ENCODE data around the gene SIPA1L3.

Gene SIPA1L3

GRCh38 chr19:38202504-38202903, 295.5 kb downstream of the SIPA1L3 start:
- in situ Hi-C loops (cut with HindIII; ENCODE audit: low sequenced_read_pairs), result no loop called here

GRCh38 chr19:38203197-38203596, 296.2 kb downstream of the SIPA1L3 start:
- in situ Hi-C loops (cut with HindIII; ENCODE audit: low sequenced_read_pairs), result no loop called here

GRCh38 chr19:38204096-38204495, 297.1 kb downstream of the SIPA1L3 start:
- in situ Hi-C loops (cut with HindIII; ENCODE audit: low sequenced_read_pairs), result no loop called here

GRCh38 chr19:38204728-38205127, 297.7 kb downstream of the SIPA1L3 start:
- in situ Hi-C loops (cut with HindIII; ENCODE audit: low sequenced_read_pairs), result no loop called here

GRCh38 chr19:38206006-38206745, 299.2 kb downstream of the SIPA1L3 start:
- in situ Hi-C loops (cut with HindIII; ENCODE audit: low sequenced_read_pairs), result no loop called here

- in situ Hi-C loops (cut with HindIII; ENCODE audit: low sequenced_read_pairs), result no loop called here
Measured at GRCh38 chr19:38206928-38207327, 299.9 kb downstream of the SIPA1L3 start.

- in situ Hi-C loops (cut with HindIII; ENCODE audit: low sequenced_read_pairs), result no loop called here
Measured at GRCh38 chr19:38207543-38207942, 300.5 kb downstream of the SIPA1L3 start.

GRCh38 chr19:38208571-38208970, 301.6 kb downstream of the SIPA1L3 start:
- in situ Hi-C loops (cut with HindIII; ENCODE audit: low sequenced_read_pairs), result no loop called here

GRCh38 chr19:38209152-38209551, 302.1 kb downstream of the SIPA1L3 start:
- in situ Hi-C loops (cut with HindIII; ENCODE audit: low sequenced_read_pairs), result no loop called here

GRCh38 chr19:38209671-38210457, 302.9 kb downstream of the SIPA1L3 start:
- in situ Hi-C loops (cut with HindIII; ENCODE audit: low sequenced_read_pairs), result loop anchor here (10.0 kb wide), 1 partner anchor 65 kb away; no protein-coding TSS in a partner anchor

GRCh38 chr19:38210458-38210987, 303.5 kb downstream of the SIPA1L3 start:
- in situ Hi-C loops (cut with HindIII; ENCODE audit: low sequenced_read_pairs), result loop anchor here (10.0 kb wide), 1 partner anchor 66 kb away; no protein-coding TSS in a partner anchor

- in situ Hi-C loops (cut with HindIII; ENCODE audit: low sequenced_read_pairs), result loop anchor here (10.0 kb wide), 1 partner anchor 66 kb away; no protein-coding TSS in a partner anchor
Measured at GRCh38 chr19:38211151-38211591, 304.2 kb downstream of the SIPA1L3 start.

- in situ Hi-C loops (cut with HindIII; ENCODE audit: low sequenced_read_pairs), result loop anchor here (10.0 kb wide), 1 partner anchor 67 kb away; no protein-coding TSS in a partner anchor
Measured at GRCh38 chr19:38211766-38212165, 304.8 kb downstream of the SIPA1L3 start.

- in situ Hi-C loops (cut with HindIII; ENCODE audit: low sequenced_read_pairs), result loop anchor here (10.0 kb wide), 1 partner anchor 69 kb away; no protein-coding TSS in a partner anchor
Measured at GRCh38 chr19:38213469-38213868, 306.5 kb downstream of the SIPA1L3 start.

- in situ Hi-C loops (cut with HindIII; ENCODE audit: low sequenced_read_pairs), result loop anchor here (10.0 kb wide), 1 partner anchor 69 kb away; no protein-coding TSS in a partner anchor
Measured at GRCh38 chr19:38213911-38214625, 307.1 kb downstream of the SIPA1L3 start.

GRCh38 chr19:38216785-38217641, 310.0 kb downstream of the SIPA1L3 start:
- in situ Hi-C loops (cut with HindIII; ENCODE audit: low sequenced_read_pairs), result loop anchor here (10.0 kb wide), 1 partner anchor 72 kb away; no protein-coding TSS in a partner anchor

- in situ Hi-C loops (cut with HindIII; ENCODE audit: low sequenced_read_pairs), result loop anchor here (10.0 kb wide), 1 partner anchor 73 kb away; no protein-coding TSS in a partner anchor
Measured at GRCh38 chr19:38218204-38218603, 311.2 kb downstream of the SIPA1L3 start.

GRCh38 chr19:38219221-38219620, 312.2 kb downstream of the SIPA1L3 start:
- in situ Hi-C loops (cut with HindIII; ENCODE audit: low sequenced_read_pairs), result loop anchor here (10.0 kb wide), 1 partner anchor 74 kb away; no protein-coding TSS in a partner anchor

GRCh38 chr19:38221421-38221820, 314.4 kb downstream of the SIPA1L3 start:
- in situ Hi-C loops (cut with HindIII; ENCODE audit: low sequenced_read_pairs), result no loop called here

Data from DLD1 (cell line).